Ovary (tissue), 3 donors: ENCODE data around the gene HTRA2.

Source experiments
- POLR2A ChIP-seq: fragments of 450-650 bp; IDR thresholded peaks from one replicate; pipeline ENCODE4 v1.6.1; 2017; ENCODE audit warnings: antibody characterized with exemption, mild to moderate bottlenecking, moderate library complexity
- TF ChIP-seq, protein P1 (sequence below), 3 donors: fragments of 450-650 bp in 2 of 3; fragments of 200-600 bp in 1 of 3; IDR thresholded peaks; one replicate each; pipeline versions ENCODE4 v1.5.1 to v1.8.0; 2016 to 2022; ENCODE audit warnings: antibody characterized with exemption in 3 of 3, mild to moderate bottlenecking in 1 of 3
- donor health status: DM: no; HTN: no; CAD: no.

- TF ChIP-seq, protein P1, sequence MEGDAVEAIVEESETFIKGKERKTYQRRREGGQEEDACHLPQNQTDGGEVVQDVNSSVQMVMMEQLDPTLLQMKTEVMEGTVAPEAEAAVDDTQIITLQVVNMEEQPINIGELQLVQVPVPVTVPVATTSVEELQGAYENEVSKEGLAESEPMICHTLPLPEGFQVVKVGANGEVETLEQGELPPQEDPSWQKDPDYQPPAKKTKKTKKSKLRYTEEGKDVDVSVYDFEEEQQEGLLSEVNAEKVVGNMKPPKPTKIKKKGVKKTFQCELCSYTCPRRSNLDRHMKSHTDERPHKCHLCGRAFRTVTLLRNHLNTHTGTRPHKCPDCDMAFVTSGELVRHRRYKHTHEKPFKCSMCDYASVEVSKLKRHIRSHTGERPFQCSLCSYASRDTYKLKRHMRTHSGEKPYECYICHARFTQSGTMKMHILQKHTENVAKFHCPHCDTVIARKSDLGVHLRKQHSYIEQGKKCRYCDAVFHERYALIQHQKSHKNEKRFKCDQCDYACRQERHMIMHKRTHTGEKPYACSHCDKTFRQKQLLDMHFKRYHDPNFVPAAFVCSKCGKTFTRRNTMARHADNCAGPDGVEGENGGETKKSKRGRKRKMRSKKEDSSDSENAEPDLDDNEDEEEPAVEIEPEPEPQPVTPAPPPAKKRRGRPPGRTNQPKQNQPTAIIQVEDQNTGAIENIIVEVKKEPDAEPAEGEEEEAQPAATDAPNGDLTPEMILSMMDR (IDR thresholded peaks at IDR 0.05): no peak
- TF ChIP-seq POLR2A: no peak
These were observed 24.1 kb upstream of the HTRA2 start for GRCh38 chr2:74505448-74506246.
